Muscle layer of colon (tissue), 2 donors: ENCODE data around the gene DNAH14.
"Not testable (repeated sequence)": the region's sequence is repeated elsewhere in the genome, so short reads cannot be mapped to it uniquely, and the experiment has no call there.

Source experiments
- H3K27ac ChIP-seq: one replicate; pipeline ENCODE4 v1.7.0; 2013; ENCODE audit warnings: low read depth, mild to moderate bottlenecking, low read length, moderate library complexity
- H3K27me3 ChIP-seq, 2 donors: one replicate each; pipeline ENCODE4 v1.7.0; 2013; ENCODE audit warnings: low read length in 2 of 2, mild to moderate bottlenecking in 2 of 2; ENCODE audit not compliant: insufficient read depth in 2 of 2, control insufficient read depth in 1 of 2
- H3K36me3 ChIP-seq: one replicate; pipeline ENCODE4 v1.7.0; 2013; ENCODE audit warnings: mild to moderate bottlenecking, low read length; ENCODE audit not compliant: insufficient read depth
- H3K4me1 ChIP-seq: one replicate; pipeline ENCODE4 v1.7.0; 2013; ENCODE audit warnings: mild to moderate bottlenecking, low read length; ENCODE audit not compliant: insufficient read depth
- H3K4me3 ChIP-seq, 2 donors: one replicate each; pipeline ENCODE4 v1.7.0; 2013; ENCODE audit warnings: low read length in 2 of 2, low read depth in 1 of 2, mild to moderate bottlenecking in 1 of 2, moderate library complexity in 1 of 2
- H3K9ac ChIP-seq: one replicate; pipeline ENCODE4 v1.7.0; 2013; ENCODE audit warnings: low read length
- H3K9me3 ChIP-seq: one replicate; pipeline ENCODE4 v1.7.0; 2013; ENCODE audit warnings: mild to moderate bottlenecking, low read length
- donor health status: abdominal sarcoma.
- donor health status: Adenocarcinoma of cecum.

DNAH14 gene

DNA sequence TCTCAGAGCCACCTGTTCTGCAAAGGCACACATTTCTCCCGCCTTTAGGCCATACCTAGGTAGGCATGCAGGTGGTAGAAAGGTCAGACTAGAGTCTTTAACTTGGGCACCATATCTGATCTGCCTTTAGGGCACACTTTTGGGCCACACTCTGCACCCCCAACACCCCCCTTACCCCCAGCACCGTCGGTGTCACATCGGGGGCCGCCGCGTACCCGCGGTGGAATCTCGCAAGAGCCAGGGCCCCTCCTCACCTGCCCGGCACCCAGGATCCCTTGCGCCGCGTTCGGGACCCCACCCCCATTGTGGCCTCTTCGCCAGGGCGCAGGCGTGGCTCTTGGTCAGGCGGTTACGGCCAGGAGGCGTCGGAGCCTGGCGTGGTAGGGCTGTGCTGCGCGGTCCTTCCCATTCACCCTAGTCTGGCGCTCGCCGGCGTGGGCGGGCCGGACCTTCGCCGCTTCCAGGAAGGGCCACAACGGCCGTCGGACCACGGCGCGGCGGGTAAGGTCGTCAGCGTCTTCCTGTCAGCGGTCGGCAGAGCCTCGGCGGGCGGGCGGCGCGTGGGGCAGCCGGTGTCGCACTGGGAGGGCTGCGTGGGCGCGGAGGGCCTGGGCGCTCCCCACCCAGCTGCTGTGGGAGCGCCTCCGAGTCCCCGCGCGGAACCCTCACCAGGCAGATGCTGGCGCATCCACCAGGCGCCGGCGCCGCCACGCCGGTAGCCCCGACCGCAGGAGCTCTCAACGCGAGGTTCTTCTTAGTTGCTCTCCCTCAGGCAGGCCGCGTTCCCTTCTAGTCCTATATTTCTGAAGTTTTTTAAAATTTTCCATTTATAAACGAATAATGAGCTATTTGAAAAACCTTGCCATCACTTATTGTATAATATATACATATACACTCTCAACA, at the start of gene DNAH14:
Gene DNAH14, plus strand, starts transcription at position 341 of the 903 bp plus-strand sequence. CDS start 23,028 bp downstream, outside the sequence.
- H3K4me3 ChIP-seq, result peak within 1 kb of the TSS; percentile 45 to 65
- H3K4me1 ChIP-seq, result no peaks in the 10 kb centered on the region
- H3K27ac ChIP-seq, result no peak within 1 kb of the TSS
- peaks cover 6% of the 10 kb centered on the region for H3K9me3 ChIP-seq
- no peaks in the 10 kb centered on the region for H3K27me3 ChIP-seq
- H3K36me3 ChIP-seq, result no peaks in the 10 kb centered on the region
- no peak within 1 kb of the TSS for H3K9ac ChIP-seq

DNA sequence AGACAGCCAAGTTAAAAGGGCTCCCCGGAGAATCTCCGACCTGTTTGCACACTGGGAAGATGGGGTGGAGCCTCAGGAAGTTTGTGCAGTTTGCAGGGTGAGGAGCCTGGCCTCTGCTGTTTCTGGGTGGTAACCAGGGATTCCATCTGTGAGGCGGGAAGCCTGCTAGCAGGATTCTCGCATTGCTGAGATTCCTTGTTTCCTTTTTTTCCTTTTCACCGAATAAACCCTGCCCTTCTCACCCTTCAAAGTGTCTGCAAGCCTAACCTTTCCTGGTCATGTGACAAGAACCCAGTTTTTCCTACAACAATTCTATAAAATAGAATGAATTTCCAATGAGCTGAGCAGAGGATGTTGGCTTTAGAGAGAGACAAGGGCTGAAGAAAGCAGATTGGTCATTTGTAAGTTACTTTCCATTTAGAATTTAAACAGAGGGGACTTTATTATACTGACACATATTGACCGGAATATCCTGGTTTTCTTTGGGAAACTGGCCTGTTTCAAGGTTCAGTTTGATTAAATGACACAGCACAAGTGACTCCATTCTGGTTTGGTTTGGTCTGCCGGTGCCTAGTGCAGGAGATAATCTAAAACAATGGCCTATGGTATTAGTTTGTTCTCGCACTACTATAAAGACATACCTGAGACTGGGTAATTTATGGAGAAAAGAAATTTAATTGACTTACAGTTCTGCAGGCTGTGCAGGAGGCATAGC, 48.7 kb upstream of the DNAH14 start:
- Histone ChIP-seq H3K4me1 (peaks cover 15% of the 10 kb centered on the region), H3K4me3 (no peak overlapping the region)

DNA sequence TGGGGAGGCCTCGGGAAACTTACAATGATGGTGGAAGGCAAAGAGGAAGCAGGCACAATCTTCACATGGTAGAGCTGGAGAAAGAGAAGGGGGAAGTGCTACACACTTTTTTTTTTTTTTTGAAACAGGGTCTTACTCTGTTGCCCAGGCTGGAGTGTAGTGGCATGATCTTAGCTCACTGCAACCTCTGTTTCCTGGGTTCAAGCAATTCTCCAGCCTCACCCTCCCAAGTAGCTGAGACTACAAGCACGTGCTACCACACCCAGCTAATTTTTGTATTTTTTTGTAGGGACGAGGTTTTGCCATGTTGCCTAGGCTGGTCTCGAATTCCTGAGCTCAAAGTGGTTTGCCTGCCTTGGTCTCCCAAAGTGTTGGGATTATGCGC, 48.2 kb upstream of the DNAH14 start:
- H3K27ac ChIP-seq, H3K27me3 ChIP-seq, H3K36me3 ChIP-seq, H3K9me3 ChIP-seq, H3K9ac ChIP-seq, H3K4me3 ChIP-seq: not testable (repeated sequence)
- peaks cover 15% of the 10 kb centered on the region for H3K4me1 ChIP-seq

More for the DNA sequence above, 48.7 kb upstream of the DNAH14 start:
- Histone ChIP-seq H3K36me3 (no peaks in the 10 kb centered on the region), H3K27me3 (no peaks in the 10 kb centered on the region), H3K27ac (no peak overlapping the region), H3K9ac (no peak overlapping the region), H3K9me3 (no peaks in the 10 kb centered on the region)

DNA sequence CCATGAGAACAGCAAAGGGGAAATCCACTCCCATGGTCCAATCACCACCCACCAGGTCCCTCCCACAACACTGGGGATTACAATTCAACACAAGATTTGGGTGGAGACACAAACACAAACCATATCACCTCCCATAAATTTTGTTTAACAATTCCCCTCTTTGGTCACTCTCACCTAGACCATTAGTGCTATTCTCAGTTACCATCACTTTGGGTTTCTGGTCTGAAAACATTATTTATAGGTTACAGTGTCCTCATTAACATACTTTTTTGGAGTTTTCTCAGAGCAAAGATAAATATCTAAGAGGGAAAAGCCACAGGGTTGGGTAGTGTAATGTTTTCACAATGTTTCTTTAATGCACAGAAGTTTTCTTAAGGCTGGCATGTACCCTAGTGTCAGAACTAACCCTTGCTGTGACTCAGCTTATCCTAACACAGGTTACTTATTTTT, 47.7 kb upstream of the DNAH14 start:
- Histone ChIP-seq H3K4me3 (no peak overlapping the region), H3K9me3 (no peaks in the 10 kb centered on the region), H3K27me3 (no peaks in the 10 kb centered on the region), H3K36me3 (no peaks in the 10 kb centered on the region), H3K9ac (no peak overlapping the region), H3K27ac (no peak overlapping the region), H3K4me1 (peaks cover 15% of the 10 kb centered on the region)

DNA sequence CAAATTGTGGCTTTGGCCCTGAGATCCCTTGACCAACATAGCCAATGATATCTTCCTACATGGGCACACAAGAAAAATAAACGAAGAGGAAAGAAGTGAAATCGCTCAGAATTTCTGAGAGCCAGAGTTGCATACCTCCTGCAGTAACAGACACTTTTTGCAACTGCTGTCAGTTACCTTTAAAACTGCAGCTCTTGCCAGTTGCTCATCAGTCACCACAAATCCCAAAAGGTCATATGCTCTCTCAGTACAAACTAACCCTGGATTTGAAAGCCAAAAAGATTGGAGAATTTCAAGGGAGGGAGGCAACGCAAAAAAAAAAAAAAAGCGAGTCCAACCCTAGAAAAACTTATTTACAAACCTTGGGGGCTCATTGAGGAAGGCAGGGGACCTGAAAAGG, 47.2 kb upstream of the DNAH14 start:
- Histone ChIP-seq H3K4me1 (peaks cover 15% of the 10 kb centered on the region), H3K9me3 (no peaks in the 10 kb centered on the region), H3K27ac (no peak overlapping the region), H3K9ac (no peak overlapping the region), H3K27me3 (no peaks in the 10 kb centered on the region), H3K36me3 (no peaks in the 10 kb centered on the region), H3K4me3 (no peak overlapping the region)

DNA sequence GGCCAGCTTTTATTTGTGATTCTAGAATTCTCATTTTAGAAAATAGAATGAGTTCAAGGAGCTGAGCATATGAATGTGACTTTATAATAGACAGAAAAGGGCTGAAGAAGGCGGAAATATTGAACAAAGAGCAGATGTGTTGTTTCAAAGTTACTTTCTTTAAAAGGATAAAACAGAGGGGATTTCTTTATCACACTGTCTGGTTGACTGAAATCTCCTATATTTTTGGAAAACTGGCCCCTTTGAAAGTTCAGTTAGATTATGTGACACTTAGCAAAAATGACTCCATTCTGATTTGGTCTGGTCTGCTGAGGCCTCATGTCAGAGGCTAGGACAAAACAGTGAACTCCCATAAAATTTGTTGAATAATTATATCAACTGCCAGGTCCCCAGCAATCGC, 46.4 kb upstream of the DNAH14 start:
- H3K9me3 ChIP-seq, result no peaks in the 10 kb centered on the region
- H3K27me3 ChIP-seq, result no peaks in the 10 kb centered on the region
- H3K4me1 ChIP-seq, result peaks cover 15% of the 10 kb centered on the region
- no peaks in the 10 kb centered on the region for H3K36me3 ChIP-seq
- H3K9ac ChIP-seq, result no peak overlapping the region
- no peak overlapping the region for H3K27ac ChIP-seq
- H3K4me3 ChIP-seq, result no peak overlapping the region

DNA sequence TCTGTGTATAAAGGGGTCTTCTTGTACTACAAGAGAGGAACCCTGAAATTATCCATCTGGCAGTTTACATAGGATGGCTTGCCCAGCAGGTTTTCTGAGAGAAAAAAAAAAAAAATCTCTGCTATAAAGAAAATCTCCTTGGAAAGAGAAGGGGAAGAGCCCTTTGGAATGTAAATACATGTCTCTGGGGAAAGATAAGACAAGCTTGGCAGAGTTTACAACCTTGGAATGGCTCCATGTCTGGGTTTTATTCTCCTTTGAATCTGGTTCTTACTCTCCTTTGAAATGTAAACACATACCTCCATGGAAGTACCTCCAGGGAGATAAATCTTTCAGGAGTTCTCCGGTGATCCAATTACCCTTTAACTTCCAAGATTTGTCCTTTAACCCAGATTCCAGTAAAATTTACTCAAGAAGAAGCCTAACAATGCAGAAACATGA, 45.1 kb upstream of the DNAH14 start:
- no peak overlapping the region for H3K9ac ChIP-seq
- H3K36me3 ChIP-seq, result no peaks in the 10 kb centered on the region
- H3K27ac ChIP-seq, result no peak overlapping the region
- no peak overlapping the region for H3K4me3 ChIP-seq
- no peaks in the 10 kb centered on the region for H3K27me3 ChIP-seq
- no peaks in the 10 kb centered on the region for H3K9me3 ChIP-seq
- peaks cover 15% of the 10 kb centered on the region for H3K4me1 ChIP-seq

DNA sequence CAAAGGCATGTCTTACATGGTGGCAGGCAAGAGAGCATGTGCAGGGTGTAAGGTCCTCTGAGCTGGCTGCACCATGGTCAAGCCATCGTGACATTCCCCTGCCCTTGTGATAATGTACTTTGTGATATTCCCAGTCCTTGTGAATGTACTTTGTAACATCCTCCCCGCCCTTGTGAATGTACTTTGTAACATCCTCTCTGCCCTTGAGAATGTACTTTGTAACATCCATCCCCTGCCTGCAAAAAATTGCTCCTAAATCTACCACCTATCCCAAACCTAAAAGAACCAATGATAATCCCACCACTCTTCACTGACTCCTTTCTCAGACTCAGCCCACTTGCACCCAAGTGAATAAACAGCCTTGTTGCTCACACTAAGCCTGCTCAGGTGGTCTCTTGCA, 44.1 kb upstream of the DNAH14 start:
- H3K27ac ChIP-seq, H3K4me3 ChIP-seq, H3K36me3 ChIP-seq: not testable (repeated sequence)

DNA sequence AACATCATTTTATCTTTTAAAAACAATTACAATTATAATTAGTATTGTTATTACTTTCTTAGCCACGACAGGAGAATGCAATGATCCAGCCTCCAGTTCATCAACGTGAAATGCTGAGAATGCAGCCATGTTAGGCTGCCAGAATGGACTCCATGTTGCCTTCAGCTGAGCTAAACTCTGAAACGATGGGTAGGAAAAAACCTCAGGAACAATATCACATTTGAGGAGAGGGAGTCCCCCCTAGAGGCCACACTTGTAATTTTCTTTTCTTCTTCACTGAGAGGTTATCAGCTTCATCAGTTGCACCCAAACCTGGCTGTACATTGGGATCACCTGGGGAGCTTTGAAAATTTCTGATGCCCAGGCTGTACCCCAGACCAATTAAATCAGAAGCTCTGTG, 34.6 kb upstream of the DNAH14 start:
- H3K36me3 ChIP-seq, result no peaks in the 10 kb centered on the region
- H3K4me1 ChIP-seq, result no peaks in the 10 kb centered on the region
- no peaks in the 10 kb centered on the region for H3K27me3 ChIP-seq
- no peak overlapping the region for H3K27ac ChIP-seq
- no peak overlapping the region for H3K4me3 ChIP-seq
- no peaks in the 10 kb centered on the region for H3K9me3 ChIP-seq
- H3K9ac ChIP-seq, result no peak overlapping the region

More for the DNA sequence above, 44.1 kb upstream of the DNAH14 start:
- not testable (repeated sequence) for H3K9me3 ChIP-seq, H3K27me3 ChIP-seq, H3K9ac ChIP-seq
- H3K4me1 ChIP-seq, result peaks cover 15% of the 10 kb centered on the region

DNA sequence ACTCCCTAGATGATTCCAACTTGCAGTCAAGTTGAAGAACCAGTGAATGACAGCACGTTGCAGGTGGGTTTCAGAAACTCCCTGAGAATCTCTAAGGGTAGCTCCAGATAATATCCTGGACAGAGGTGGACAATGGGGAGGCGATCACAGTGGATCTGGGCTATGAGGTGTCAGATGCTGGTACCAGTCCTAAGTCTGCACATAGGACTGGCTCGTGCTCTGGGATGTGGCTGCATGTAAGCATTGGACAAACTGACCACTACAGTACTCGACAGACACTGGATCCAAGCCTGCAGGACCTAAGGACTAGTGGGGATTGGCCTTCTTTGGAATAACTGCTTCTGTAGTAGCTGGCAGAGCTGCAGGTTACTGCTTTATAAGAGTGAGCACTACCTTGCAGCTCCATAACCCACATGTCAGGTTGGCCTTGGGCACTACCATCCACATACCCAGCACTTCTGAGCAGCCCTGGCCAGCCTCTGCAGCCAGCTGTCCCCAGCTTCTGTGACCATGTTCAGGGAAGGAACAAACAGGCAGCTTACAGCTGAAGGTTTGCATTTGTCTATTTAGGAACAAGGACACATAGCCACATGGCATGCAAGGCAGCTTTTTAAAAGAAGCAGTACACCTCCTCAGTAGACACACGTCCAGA, 33.2 kb upstream of the DNAH14 start:
- Histone ChIP-seq H3K4me3 (no peak overlapping the region), H3K36me3 (no peaks in the 10 kb centered on the region), H3K9me3 (no peaks in the 10 kb centered on the region), H3K27me3 (no peaks in the 10 kb centered on the region), H3K9ac (no peak overlapping the region), H3K27ac (no peak overlapping the region), H3K4me1 (no peaks in the 10 kb centered on the region)

DNA sequence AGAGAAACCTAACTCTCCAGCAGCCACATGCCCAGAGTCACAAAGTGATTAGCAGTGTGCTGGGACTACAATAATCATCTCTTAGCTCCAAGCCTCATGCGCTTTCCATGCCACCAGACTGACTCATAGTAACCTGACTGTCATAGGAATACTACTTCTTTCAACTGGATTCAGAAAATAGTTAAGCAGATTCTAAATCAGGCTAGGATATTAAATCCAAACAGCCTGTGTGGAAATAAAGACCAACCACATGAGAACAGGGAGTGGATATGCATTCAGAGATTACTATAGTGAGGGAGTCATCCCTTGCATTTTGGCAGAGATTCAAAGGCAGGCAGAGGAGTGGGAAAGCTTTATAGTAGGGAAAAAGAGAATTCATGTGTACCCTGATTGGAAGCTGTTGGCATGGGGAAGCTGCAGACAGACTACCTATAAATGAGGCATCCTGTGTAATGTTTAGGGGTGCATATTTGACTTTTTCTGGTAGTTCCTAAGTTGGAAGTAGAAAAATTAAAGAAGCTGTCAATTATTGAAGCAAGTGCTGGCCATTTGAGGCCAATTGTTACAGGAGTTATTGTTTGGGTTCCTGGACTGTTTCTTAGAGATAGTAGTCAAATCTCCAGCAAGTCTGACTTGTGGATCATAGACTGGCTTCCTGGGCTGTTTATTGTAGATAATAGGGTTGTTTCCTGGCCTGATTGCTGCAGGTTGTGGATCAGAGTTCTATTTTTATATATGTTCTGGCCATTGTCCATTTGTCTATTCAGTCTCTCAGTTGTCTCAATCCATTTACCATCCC, 31.7 kb upstream of the DNAH14 start:
- Histone ChIP-seq H3K27ac (no peak overlapping the region), H3K4me3 (no peak overlapping the region), H3K4me1 (no peaks in the 10 kb centered on the region), H3K9ac (no peak overlapping the region), H3K9me3 (no peaks in the 10 kb centered on the region), H3K36me3 (no peaks in the 10 kb centered on the region), H3K27me3 (no peaks in the 10 kb centered on the region)
